Astrocyte of the cerebellum (primary cell): ENCODE measurements around the gene GBE1.

Experiments
- DNase-seq: peaks from one replicate; pipeline ENCODE4 v3.0.0-alpha.2; 2011; ENCODE audit warnings: low read depth
- H3K4me3 ChIP-seq: 2 replicates; pipeline ENCODE4 v1.5.1; 2011; ENCODE audit warnings: mild to moderate bottlenecking, low read depth, low read length, moderate library complexity
- CTCF ChIP-seq: IDR thresholded peaks from 2 replicates; pipeline ENCODE4 v1.5.1; 2012; ENCODE audit warnings: low read length, low read depth, moderate library complexity, mild to moderate bottlenecking; ENCODE audit errors: missing control alignments
- in situ Hi-C: cut with HindIII; loops from 2 replicates; pipeline ENCODE4 v1.10.0; 2017; ENCODE audit warnings: low sequenced_read_pairs

GBE1 gene

GRCh38 chr3:81621277-81621676 lies 140.2 kb downstream of the GBE1 start:
- H3K4me3 ChIP-seq = no peak overlapping the region
- no peak for DNase-seq
- TF ChIP-seq CTCF = no peak
- in situ Hi-C loops = no loop called here

GRCh38 chr3:81620849-81621248 lies 140.6 kb downstream of the GBE1 start:
- TF ChIP-seq CTCF = no peak
- no peak for DNase-seq
- in situ Hi-C loops = no loop called here
- no peak overlapping the region for H3K4me3 ChIP-seq

GRCh38 chr3:81612768-81613167 lies 148.7 kb downstream of the GBE1 start:
- H3K4me3 ChIP-seq = no peak overlapping the region
- TF ChIP-seq CTCF = no peak
- DNase-seq = no peak
- in situ Hi-C loops = no loop called here

- DNase-seq = no peak
- TF ChIP-seq CTCF = no peak
- in situ Hi-C loops = no loop called here
- no peak overlapping the region for H3K4me3 ChIP-seq
Measured at GRCh38 chr3:81602781-81603180, 158.7 kb downstream of the GBE1 start.

- no peak for DNase-seq
- no peak for TF ChIP-seq CTCF
- in situ Hi-C loops = no loop called here
- no peak overlapping the region for H3K4me3 ChIP-seq
Measured at GRCh38 chr3:81601707-81602305, 159.6 kb downstream of the GBE1 start.

GRCh38 chr3:81592101-81592500 lies 169.3 kb downstream of the GBE1 start:
- TF ChIP-seq CTCF = no peak
- in situ Hi-C loops = no loop called here
- peak; percentile 26 for DNase-seq
- H3K4me3 ChIP-seq = no peak overlapping the region
